ENCODE results near the gene TUT4.

Gene TUT4

DNA sequence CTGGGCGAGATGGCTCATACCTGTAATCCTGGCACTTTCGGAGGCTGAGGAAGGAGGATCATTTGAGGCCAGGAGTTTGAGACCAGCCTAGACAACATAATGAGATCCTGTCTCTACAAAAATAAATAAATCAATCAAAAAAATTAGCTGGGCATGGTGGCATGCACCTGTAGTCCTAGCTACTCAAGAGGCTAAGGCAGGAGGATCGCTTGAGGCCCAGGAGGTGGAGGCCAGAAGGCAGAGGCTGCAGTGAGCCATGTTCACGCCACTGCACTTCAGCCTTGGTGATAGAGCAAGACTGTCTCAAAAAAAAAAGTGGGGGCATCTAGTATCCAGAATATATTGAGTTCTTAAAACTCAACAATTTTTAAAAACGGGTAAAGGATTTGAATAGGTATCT, 6.0 kb downstream of the TUT4 start:
- CTCF ChIA-PET = no interaction called here

GRCh38 chr1:52544665-52545525, 8.0 kb downstream of the TUT4 start:
- no peak overlapping the region for H3K4me3 ChIP-seq (ENCODE audit: low read depth, low read length)
- POLR2A ChIA-PET = no interaction called here
- CTCF ChIA-PET = no interaction called here
- DNase-seq (ENCODE audit: low read depth, low spot score) = no peak
- TF ChIP-seq, protein P1, sequence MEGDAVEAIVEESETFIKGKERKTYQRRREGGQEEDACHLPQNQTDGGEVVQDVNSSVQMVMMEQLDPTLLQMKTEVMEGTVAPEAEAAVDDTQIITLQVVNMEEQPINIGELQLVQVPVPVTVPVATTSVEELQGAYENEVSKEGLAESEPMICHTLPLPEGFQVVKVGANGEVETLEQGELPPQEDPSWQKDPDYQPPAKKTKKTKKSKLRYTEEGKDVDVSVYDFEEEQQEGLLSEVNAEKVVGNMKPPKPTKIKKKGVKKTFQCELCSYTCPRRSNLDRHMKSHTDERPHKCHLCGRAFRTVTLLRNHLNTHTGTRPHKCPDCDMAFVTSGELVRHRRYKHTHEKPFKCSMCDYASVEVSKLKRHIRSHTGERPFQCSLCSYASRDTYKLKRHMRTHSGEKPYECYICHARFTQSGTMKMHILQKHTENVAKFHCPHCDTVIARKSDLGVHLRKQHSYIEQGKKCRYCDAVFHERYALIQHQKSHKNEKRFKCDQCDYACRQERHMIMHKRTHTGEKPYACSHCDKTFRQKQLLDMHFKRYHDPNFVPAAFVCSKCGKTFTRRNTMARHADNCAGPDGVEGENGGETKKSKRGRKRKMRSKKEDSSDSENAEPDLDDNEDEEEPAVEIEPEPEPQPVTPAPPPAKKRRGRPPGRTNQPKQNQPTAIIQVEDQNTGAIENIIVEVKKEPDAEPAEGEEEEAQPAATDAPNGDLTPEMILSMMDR (IDR thresholded peaks at IDR 0.05; ENCODE audit: insufficient read depth, low read length, missing control alignments) = no peak

More for the DNA sequence above, 6.0 kb downstream of the TUT4 start:
- POLR2A ChIA-PET = no interaction called here
- no peak for DNase-seq (ENCODE audit: low read depth, low spot score)
- TF ChIP-seq, protein P1 (IDR thresholded peaks at IDR 0.05; ENCODE audit: insufficient read depth, low read length, missing control alignments) = no peak
- no peak overlapping the region for H3K4me3 ChIP-seq (ENCODE audit: low read depth, low read length)

DNA sequence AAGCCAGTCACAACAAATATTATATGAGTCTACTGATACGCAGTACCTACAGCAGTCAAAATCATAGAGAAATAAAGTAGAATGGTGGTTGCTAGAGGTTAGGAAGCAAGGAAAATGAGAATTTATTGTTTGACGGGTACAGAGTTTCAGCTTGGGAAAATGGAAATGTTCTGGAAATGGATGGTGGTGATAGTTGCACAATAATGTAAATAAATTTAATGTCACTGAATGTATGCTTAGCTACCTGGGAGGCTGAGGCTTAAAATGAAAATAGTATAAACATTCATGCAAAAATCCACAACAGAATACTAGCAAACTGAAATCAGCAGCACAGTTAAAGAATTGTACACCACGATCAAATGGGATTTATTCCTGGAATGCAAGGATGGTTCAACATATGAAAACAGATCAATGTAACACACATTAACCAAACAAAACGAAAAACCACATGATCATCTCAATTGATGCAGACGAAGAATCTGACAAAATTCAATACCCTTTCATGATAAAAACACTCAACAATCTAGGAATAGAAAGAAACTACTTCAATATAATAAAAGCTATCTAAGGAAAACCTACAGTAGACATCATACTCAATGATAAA, 10.7 kb downstream of the TUT4 start:
- no peak overlapping the region for H3K4me3 ChIP-seq (ENCODE audit: low read depth, low read length)
- TF ChIP-seq, protein P1 (IDR thresholded peaks at IDR 0.05; ENCODE audit: insufficient read depth, low read length, missing control alignments) = no peak
- CTCF ChIA-PET = interaction anchor here (0.6 to 0.7 kb wide), 2 partner anchors 22 to 145 kb away, joined by 3 read pairs; no protein-coding TSS in a partner anchor
- DNase-seq (ENCODE audit: low read depth, low spot score) = no peak
- POLR2A ChIA-PET = no interaction called here

DNA sequence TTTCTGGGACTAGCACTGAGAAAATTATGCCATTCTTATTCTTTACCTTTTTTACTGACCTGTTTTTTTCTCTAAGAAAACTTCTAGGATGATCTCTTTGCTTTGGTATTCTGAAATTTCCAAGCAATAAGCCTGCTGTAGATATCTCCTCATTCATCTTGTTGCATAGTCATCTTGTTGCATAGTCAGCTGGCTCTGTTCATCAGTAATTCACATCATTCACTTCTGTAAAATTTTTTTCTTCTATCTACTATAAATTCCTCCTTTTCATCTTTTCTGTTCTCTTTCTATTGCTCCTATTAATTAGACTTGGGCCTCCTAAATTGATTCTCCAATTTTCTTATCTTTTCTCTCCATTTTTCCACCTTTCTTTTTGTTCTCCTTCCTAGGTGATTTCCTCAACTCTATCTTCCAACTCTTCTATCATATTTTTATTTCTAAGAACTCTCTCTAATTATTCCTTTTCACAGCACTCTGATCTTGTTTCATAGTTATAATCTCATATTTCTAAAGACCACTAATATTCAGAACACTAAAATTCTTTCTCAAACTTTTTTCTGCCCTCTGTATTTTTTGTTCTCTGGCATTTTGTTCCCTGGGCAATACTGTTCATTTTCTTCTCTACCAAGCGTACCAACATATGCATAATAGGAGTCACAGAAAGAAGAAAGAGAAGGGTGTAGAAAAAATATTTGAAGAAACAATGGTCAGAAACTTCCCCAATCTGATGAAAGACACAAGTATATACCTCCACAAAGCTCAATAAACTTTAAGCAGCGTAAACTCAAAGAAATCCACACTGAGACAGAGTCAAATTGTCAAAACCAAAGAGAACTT, 17.7 kb downstream of the TUT4 start:
- POLR2A ChIA-PET = no interaction called here
- CTCF ChIA-PET = no interaction called here
- no peak for DNase-seq (ENCODE audit: low read depth, low spot score)
- TF ChIP-seq, protein P1 (IDR thresholded peaks at IDR 0.05; ENCODE audit: insufficient read depth, low read length, missing control alignments) = no peak
- H3K4me3 ChIP-seq (ENCODE audit: low read depth, low read length) = no peak overlapping the region

DNA sequence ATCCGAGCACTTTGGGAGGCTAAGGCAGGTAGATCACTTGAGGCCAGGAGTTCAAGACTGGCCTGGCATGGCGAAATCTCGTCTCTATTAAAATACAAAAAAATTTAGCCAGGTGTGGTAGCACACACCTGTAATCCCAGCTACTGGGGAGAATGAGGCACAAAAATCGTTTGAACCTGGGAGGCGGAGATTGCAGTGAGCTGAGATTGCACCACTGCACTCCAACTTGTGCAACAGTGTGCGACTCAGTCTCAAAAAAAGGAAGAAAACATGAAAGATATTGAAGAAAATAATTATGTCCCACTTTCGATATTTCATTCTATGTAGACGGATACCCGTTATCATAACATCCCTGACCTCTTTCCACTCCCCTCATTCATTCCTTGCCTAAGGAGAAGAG, 19.2 kb downstream of the TUT4 start:
- ChIA-PET POLR2A (no interaction called here), CTCF (no interaction called here)
- H3K4me3 ChIP-seq (ENCODE audit: low read depth, low read length) = no peak overlapping the region
- no peak for DNase-seq (ENCODE audit: low read depth, low spot score)
- TF ChIP-seq, protein P1 (IDR thresholded peaks at IDR 0.05; ENCODE audit: insufficient read depth, low read length, missing control alignments) = no peak
